RWPE2 (cell line): ENCODE measurements around the gene RC3H1.
"Not testable (repeated sequence)": the region's sequence is repeated elsewhere in the genome, so short reads cannot be mapped to it uniquely, and the experiment has no call there.

Experiments used
- ATAC-seq: fragments of 200-7000 bp; cut with Tn5 transposase; 3 replicates; pipeline ENCODE4 v1.9.1; 2021; ENCODE audit warnings: low read depth
- DNase-seq: peaks from one replicate; pipeline ENCODE4 v3.0.0-alpha.2; 2020; ENCODE audit warnings: low spot score
- H3K27ac ChIP-seq: fragments of 450-650 bp; 2 replicates; pipeline ENCODE4 v1.5.1; 2017; ENCODE audit warnings: mild to moderate bottlenecking; ENCODE audit not compliant: poor library complexity, severe bottlenecking
- H3K27me3 ChIP-seq: fragments of 250-450 bp; sonication (Bioruptor Pico); 2 replicates; pipeline ENCODE4 v1.5.1; 2021; ENCODE audit warnings: mild to moderate bottlenecking, moderate library complexity; ENCODE audit not compliant: insufficient read depth, poor library complexity, severe bottlenecking
- H3K36me3 ChIP-seq: fragments of 250-450 bp; sonication (Bioruptor Pico); 2 replicates; pipeline ENCODE4 v1.5.1; 2020; ENCODE audit warnings: low read depth, mild to moderate bottlenecking, moderate library complexity
- H3K4me1 ChIP-seq: fragments of 250-450 bp; sonication (Bioruptor Pico); 2 replicates; pipeline ENCODE4 v1.5.1; 2021; ENCODE audit warnings: mild to moderate bottlenecking, moderate library complexity; ENCODE audit not compliant: insufficient read depth, poor library complexity, severe bottlenecking
- H3K4me3 ChIP-seq: fragments of 250-450 bp; sonication (Bioruptor Pico); 2 replicates; pipeline ENCODE4 v1.5.1; 2021; ENCODE audit warnings: mild to moderate bottlenecking, moderate library complexity; ENCODE audit not compliant: severe bottlenecking
- H3K9me3 ChIP-seq: fragments of 250-450 bp; sonication (Bioruptor Pico); 2 replicates; pipeline ENCODE4 v1.5.1; 2021; ENCODE audit warnings: mild to moderate bottlenecking, moderate library complexity; ENCODE audit not compliant: severe bottlenecking
- TF ChIP-seq, protein P1 (sequence below): fragments of 450-650 bp; IDR thresholded peaks from one replicate; pipeline ENCODE4 v1.5.1; 2017; ENCODE audit warnings: mild to moderate bottlenecking, moderate library complexity; ENCODE audit not compliant: poor library complexity, severe bottlenecking

RC3H1 gene

GRCh38 chr1:173934440-173934839, 87.7 kb downstream of the RC3H1 start:
- H3K27ac ChIP-seq, result no peak overlapping the region
- TF ChIP-seq, protein P1, sequence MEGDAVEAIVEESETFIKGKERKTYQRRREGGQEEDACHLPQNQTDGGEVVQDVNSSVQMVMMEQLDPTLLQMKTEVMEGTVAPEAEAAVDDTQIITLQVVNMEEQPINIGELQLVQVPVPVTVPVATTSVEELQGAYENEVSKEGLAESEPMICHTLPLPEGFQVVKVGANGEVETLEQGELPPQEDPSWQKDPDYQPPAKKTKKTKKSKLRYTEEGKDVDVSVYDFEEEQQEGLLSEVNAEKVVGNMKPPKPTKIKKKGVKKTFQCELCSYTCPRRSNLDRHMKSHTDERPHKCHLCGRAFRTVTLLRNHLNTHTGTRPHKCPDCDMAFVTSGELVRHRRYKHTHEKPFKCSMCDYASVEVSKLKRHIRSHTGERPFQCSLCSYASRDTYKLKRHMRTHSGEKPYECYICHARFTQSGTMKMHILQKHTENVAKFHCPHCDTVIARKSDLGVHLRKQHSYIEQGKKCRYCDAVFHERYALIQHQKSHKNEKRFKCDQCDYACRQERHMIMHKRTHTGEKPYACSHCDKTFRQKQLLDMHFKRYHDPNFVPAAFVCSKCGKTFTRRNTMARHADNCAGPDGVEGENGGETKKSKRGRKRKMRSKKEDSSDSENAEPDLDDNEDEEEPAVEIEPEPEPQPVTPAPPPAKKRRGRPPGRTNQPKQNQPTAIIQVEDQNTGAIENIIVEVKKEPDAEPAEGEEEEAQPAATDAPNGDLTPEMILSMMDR, result no peak
- ATAC-seq (no peak), DNase-seq (no peak)
- H3K4me3 ChIP-seq, result no peak overlapping the region
- peaks cover 57% of the 10 kb centered on the region for H3K36me3 ChIP-seq
- H3K4me1 ChIP-seq, result no peaks in the 10 kb centered on the region
- no peaks in the 10 kb centered on the region for H3K27me3 ChIP-seq
- H3K9me3 ChIP-seq, result no peaks in the 10 kb centered on the region

- DNase-seq, H3K27ac ChIP-seq, H3K9me3 ChIP-seq, ATAC-seq, H3K4me3 ChIP-seq, H3K27me3 ChIP-seq, H3K4me1 ChIP-seq: not testable (repeated sequence)
- H3K36me3 ChIP-seq, result peaks cover 27% of the 10 kb centered on the region
Measured at GRCh38 chr1:173930541-173930940, 91.6 kb downstream of the RC3H1 start.

GRCh38 chr1:173925306-173926242, 96.6 kb downstream of the RC3H1 start:
- DNase-seq (no peak), ATAC-seq (no peak)
- H3K4me1 ChIP-seq, result no peaks in the 10 kb centered on the region
- TF ChIP-seq, protein P1, result no peak
- no peak overlapping the region for H3K27ac ChIP-seq
- H3K27me3 ChIP-seq, result no peaks in the 10 kb centered on the region
- no peaks in the 10 kb centered on the region for H3K36me3 ChIP-seq
- no peak overlapping the region for H3K4me3 ChIP-seq
- no peaks in the 10 kb centered on the region for H3K9me3 ChIP-seq

- Histone ChIP-seq H3K36me3 (no peaks in the 10 kb centered on the region), H3K27ac (no peak overlapping the region), H3K4me3 (no peak overlapping the region), H3K9me3 (no peaks in the 10 kb centered on the region), H3K27me3 (no peaks in the 10 kb centered on the region), H3K4me1 (no peaks in the 10 kb centered on the region)
- TF ChIP-seq, protein P1, result no peak
- ATAC-seq (no peak), DNase-seq (no peak)
Measured at GRCh38 chr1:173920861-173921260, 101.3 kb downstream of the RC3H1 start.

DNA sequence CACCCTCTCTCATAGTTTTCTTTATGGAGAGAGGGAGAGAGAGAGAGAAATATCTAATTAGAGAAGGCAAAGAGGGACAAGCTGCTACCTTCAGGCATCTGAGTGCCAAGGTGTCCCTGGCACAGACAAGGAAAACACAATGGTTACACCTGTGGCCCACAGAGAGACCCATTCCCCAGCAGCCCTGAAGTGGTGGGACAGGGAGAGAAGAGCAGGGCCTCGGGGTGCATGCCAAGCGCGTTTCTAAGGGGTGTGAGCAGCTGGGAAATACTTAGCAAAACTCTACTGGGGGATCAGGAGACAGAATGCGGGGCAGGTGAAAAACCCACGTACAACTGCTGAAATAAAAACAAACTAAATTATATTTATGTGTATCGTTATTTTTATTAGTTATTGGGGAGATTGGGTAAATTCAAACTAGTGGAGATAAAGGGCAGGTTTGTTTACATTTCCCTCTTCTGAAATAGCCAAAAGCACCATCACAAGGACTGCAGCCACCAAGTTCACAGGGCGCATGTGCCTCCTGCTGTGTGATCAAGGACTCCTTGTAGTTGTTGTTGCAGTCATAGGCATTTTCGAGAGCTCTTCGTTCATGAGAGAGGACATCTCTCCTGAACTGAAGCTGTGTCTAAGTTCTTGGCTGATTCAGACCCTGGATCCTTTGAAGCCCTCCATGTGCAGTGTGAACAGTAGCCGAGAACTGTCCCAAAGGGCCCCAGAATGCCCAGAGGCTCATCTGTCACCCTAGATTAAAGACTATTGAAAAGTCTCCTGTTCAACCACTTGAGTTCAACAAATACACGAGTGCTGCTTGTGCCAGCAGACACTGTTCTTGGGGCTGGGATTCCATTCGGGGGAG, 104.3 kb downstream of the RC3H1 start:
- no peaks in the 10 kb centered on the region for H3K9me3 ChIP-seq
- TF ChIP-seq, protein P1, result no peak
- H3K27me3 ChIP-seq, result no peaks in the 10 kb centered on the region
- H3K27ac ChIP-seq, result no peak overlapping the region
- no peak overlapping the region for H3K4me3 ChIP-seq
- no peaks in the 10 kb centered on the region for H3K36me3 ChIP-seq
- no peaks in the 10 kb centered on the region for H3K4me1 ChIP-seq
- no peak for DNase-seq
- no peak for ATAC-seq
